Subcutaneous abdominal adipose tissue (tissue), 5 donors: ENCODE data around the gene PANK3.

ENCODE experiments used
- H3K27ac ChIP-seq: one replicate; pipeline ENCODE4 v1.7.0; 2013; ENCODE audit warnings: low read depth, mild to moderate bottlenecking, inconsistent platforms, low read length, moderate library complexity
- H3K27me3 ChIP-seq, 5 donors: one replicate each; pipeline ENCODE4 v1.7.0; 2013; ENCODE audit warnings: low read length in 5 of 5, inconsistent platforms in 1 of 5; ENCODE audit not compliant: control insufficient read depth in 5 of 5, insufficient read depth in 4 of 5
- H3K36me3 ChIP-seq, 5 donors: one replicate each; pipeline ENCODE4 v1.7.0; 2013; ENCODE audit warnings: low read length in 5 of 5; ENCODE audit not compliant: control insufficient read depth in 5 of 5, insufficient read depth in 5 of 5
- H3K4me1 ChIP-seq, 5 donors: one replicate each; pipeline ENCODE4 v1.7.0; 2013; ENCODE audit warnings: low read length in 5 of 5, mild to moderate bottlenecking in 3 of 5, moderate library complexity in 1 of 5; ENCODE audit not compliant: control insufficient read depth in 5 of 5, insufficient read depth in 5 of 5
- H3K4me3 ChIP-seq, 5 donors: one replicate each; pipeline ENCODE4 v1.7.0; 2013; ENCODE audit warnings: low read length in 5 of 5, low read depth in 1 of 5
- H3K9ac ChIP-seq, 5 donors: one replicate each; pipeline ENCODE4 v1.7.0; 2013; ENCODE audit warnings: low read length in 5 of 5, mild to moderate bottlenecking in 4 of 5, moderate library complexity in 3 of 5
- H3K9me3 ChIP-seq, 5 donors: one replicate each; pipeline ENCODE4 v1.7.0; 2013; ENCODE audit warnings: low read length in 5 of 5; ENCODE audit not compliant: control insufficient read depth in 5 of 5
- donor health status: healthy.
- donor health status: healthy.
- donor health status: healthy.
- donor health status: healthy.
- donor health status: healthy.

Gene PANK3

DNA sequence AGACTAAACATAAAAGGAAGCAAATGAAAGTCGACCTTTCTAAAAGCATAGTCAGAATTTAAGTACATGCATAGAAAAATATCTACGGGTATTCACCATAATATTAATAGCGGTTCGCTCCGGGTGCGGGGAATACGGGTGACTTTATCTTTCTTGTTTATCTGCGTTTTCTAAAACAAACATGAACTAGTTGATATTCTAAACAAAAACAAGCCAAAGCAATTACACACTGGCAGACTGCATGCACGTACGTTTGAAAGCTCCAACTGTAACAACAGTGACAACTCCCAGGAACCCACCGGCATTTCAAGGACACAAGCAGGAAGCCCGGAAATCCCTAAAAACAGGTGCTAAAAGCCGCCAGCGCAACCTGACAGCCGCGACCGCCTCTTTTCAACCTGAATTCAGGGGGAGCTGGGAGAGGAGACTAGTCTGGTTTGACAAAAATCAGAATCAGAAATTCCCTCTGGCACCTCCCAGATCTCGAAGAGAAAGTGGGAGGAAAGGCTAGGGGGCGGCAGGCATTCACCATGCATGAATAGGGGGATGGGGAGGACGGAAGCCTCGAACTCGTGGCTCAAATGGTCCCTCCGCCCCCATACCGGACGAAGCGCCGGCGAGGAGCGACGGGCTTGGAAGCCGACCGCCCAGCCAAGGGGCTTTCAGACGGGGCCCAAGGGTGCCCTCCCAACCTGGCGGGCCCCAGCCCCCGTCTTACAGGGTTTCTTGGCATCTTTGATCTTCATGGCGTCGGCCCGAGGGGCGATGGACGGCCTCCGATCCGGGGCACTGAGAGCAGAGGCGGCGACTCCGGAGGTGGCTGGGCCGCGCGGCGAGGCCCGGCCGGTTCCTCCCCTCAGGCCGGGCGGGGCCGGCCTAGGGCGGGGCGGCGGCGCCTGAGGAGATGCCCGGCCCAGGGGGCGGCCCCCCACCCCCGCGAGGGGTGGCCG, at the start of gene PANK3:
Gene PANK3 (minus strand): TSS at position 831 of the 950 bp plus-strand sequence. CDS start 85 bp downstream, at position 746.
- peak within 1 kb of the TSS; percentile 74 to 94 (median 93) for H3K4me3 ChIP-seq
- peak within 1 kb of the TSS; percentile 90 to 99 (median 97) for H3K9ac ChIP-seq
- no peaks in the 10 kb centered on the region for H3K36me3 ChIP-seq
- no peaks in the 10 kb centered on the region for H3K9me3 ChIP-seq
- peak within 1 kb of the TSS; percentile 92 for H3K27ac ChIP-seq
- peaks cover 4 to 33% (median 26%) of the 10 kb centered on the region in 5 donors for H3K4me1 ChIP-seq
- no peaks in the 10 kb centered on the region for H3K27me3 ChIP-seq

- H3K36me3 ChIP-seq, result no peaks in the 10 kb centered on the region
- H3K27ac ChIP-seq, result no peak overlapping the region
- H3K9me3 ChIP-seq, result no peaks in the 10 kb centered on the region
- peaks cover 0 to 12% (median 1%) of the 10 kb centered on the region in 5 donors for H3K4me1 ChIP-seq
- no peak overlapping the region for H3K4me3 ChIP-seq
- peaks cover 0 to 3% (median 0%) of the 10 kb centered on the region in 5 donors for H3K27me3 ChIP-seq
- H3K9ac ChIP-seq, result no peak overlapping the region
Measured at GRCh38 chr5:168624850-168625364, 45.7 kb upstream of the PANK3 start.

DNA sequence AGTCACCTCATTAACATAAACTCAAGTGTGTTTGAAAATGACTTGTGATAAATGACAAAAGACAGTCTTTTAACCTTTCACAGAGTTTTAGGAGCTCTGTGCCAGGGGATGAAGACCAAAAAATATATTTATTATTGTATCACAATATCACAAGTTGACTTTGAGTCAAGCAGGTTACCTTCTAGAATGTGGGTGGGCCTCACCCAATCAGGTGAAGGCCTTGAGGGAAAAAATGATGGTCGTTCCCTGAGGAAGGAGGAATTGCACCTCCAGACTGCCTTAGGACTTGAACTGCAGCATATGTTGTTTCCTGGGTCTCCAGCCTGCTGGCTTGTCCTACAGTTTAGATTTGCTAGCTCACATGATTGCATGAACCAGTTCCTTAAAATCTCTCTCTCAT, 41.6 kb upstream of the PANK3 start:
- H3K4me1 ChIP-seq, result no peaks in the 10 kb centered on the region
- H3K9me3 ChIP-seq, result no peaks in the 10 kb centered on the region
- H3K9ac ChIP-seq, result no peak overlapping the region
- no peaks in the 10 kb centered on the region for H3K36me3 ChIP-seq
- no peak overlapping the region for H3K27ac ChIP-seq
- no peaks in the 10 kb centered on the region for H3K27me3 ChIP-seq
- no peak overlapping the region for H3K4me3 ChIP-seq

DNA sequence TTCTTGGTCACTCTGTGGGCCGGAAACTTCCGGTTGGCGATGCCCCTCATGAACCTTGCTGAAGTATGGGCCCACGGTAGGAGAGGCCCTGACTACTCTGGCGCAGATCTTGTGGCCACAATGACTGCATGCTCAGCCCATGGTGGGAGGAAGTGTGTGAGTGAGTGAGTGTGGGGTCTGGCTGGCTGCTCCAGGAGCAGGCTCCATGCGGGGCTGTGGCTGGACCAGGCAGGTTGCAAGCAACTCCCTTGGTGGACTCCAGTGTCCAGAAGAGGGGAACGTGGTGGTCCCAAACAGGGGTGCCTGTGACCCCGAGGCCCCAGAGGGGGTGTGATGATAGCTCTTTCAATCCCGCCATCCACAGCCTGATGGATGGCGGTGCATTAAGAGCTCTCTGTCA, 35.5 kb upstream of the PANK3 start:
- no peaks in the 10 kb centered on the region for H3K9me3 ChIP-seq
- no peak overlapping the region for H3K4me3 ChIP-seq
- peaks cover 0 to 4% (median 0%) of the 10 kb centered on the region in 5 donors for H3K4me1 ChIP-seq
- H3K36me3 ChIP-seq, result no peaks in the 10 kb centered on the region
- no peak overlapping the region for H3K27ac ChIP-seq
- no peak overlapping the region for H3K9ac ChIP-seq
- H3K27me3 ChIP-seq, result no peaks in the 10 kb centered on the region

- H3K9me3 ChIP-seq, result no peaks in the 10 kb centered on the region
- no peaks in the 10 kb centered on the region for H3K27me3 ChIP-seq
- H3K27ac ChIP-seq, result no peak overlapping the region
- no peaks in the 10 kb centered on the region for H3K36me3 ChIP-seq
- H3K9ac ChIP-seq, result no peak overlapping the region
- H3K4me1 ChIP-seq, result peaks cover 0 to 4% (median 0%) of the 10 kb centered on the region in 5 donors
- no peak overlapping the region for H3K4me3 ChIP-seq
Measured at GRCh38 chr5:168613996-168614395, 34.8 kb upstream of the PANK3 start.

DNA sequence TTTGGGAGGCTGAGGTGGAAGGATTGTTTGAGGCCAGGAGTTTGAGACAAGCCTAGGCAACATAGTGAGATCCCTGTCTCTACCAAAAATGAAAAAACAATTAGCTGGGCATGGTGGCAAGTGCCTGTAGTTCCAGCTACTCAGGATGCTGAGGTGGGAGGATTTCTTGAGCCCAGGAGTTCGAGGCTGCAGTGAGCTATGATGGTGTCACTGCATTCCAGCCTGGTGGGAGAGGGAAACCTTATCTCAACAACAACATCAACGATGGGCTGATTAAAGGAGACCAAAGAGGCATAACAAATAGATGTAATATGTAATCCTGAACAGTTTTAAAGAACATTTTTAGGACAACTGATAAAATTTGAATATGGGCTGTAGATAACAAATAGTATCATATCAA, 34.2 kb upstream of the PANK3 start:
- H3K36me3 ChIP-seq, result no peaks in the 10 kb centered on the region
- no peak overlapping the region for H3K4me3 ChIP-seq
- H3K27me3 ChIP-seq, result no peaks in the 10 kb centered on the region
- peaks cover 0 to 4% (median 0%) of the 10 kb centered on the region in 5 donors for H3K4me1 ChIP-seq
- no peak overlapping the region for H3K27ac ChIP-seq
- H3K9ac ChIP-seq, result no peak overlapping the region
- no peaks in the 10 kb centered on the region for H3K9me3 ChIP-seq

GRCh38 chr5:168612996-168613395, 33.8 kb upstream of the PANK3 start:
- H3K9ac ChIP-seq, result no peak overlapping the region
- H3K4me1 ChIP-seq, result peaks cover 0 to 4% (median 0%) of the 10 kb centered on the region in 5 donors
- no peaks in the 10 kb centered on the region for H3K9me3 ChIP-seq
- H3K36me3 ChIP-seq, result no peaks in the 10 kb centered on the region
- no peak overlapping the region for H3K27ac ChIP-seq
- no peak overlapping the region for H3K4me3 ChIP-seq
- H3K27me3 ChIP-seq, result no peaks in the 10 kb centered on the region

GRCh38 chr5:168612123-168612522, 33.0 kb upstream of the PANK3 start:
- no peak overlapping the region for H3K9ac ChIP-seq
- no peaks in the 10 kb centered on the region for H3K9me3 ChIP-seq
- no peak overlapping the region for H3K27ac ChIP-seq
- H3K36me3 ChIP-seq, result no peaks in the 10 kb centered on the region
- H3K4me3 ChIP-seq, result no peak overlapping the region
- no peaks in the 10 kb centered on the region for H3K27me3 ChIP-seq
- peaks cover 0 to 4% (median 0%) of the 10 kb centered on the region in 5 donors for H3K4me1 ChIP-seq

- H3K27me3 ChIP-seq, result no peaks in the 10 kb centered on the region
- no peak overlapping the region for H3K27ac ChIP-seq
- H3K36me3 ChIP-seq, result no peaks in the 10 kb centered on the region
- H3K4me1 ChIP-seq, result peaks cover 0 to 4% (median 0%) of the 10 kb centered on the region in 5 donors
- no peak overlapping the region for H3K4me3 ChIP-seq
- no peaks in the 10 kb centered on the region for H3K9me3 ChIP-seq
- H3K9ac ChIP-seq, result no peak overlapping the region
Measured at GRCh38 chr5:168611165-168611564, 32.0 kb upstream of the PANK3 start.

GRCh38 chr5:168609806-168610482, 30.8 kb upstream of the PANK3 start:
- Histone ChIP-seq H3K36me3 (no peaks in the 10 kb centered on the region), H3K9ac (no peak overlapping the region), H3K4me1 (peaks cover 0 to 4% (median 0%) of the 10 kb centered on the region in 5 donors), H3K27me3 (no peaks in the 10 kb centered on the region), H3K4me3 (no peak overlapping the region), H3K27ac (no peak overlapping the region), H3K9me3 (no peaks in the 10 kb centered on the region)
